Thymus (tissue), 11 donors: Measurements from ENCODE around the gene RAVER2. TPM values are rescaled to one million over a fixed set of nuclear protein-coding genes. Genes with fewer than 3 reads are reported as not detected.
"Not testable (repeated sequence)": the region's sequence is repeated elsewhere in the genome, so short reads cannot be mapped to it uniquely, and the experiment has no call there.

Experiments
- DNase-seq, 9 donors: peaks; one replicate each; pipeline ENCODE4 v3.0.0-alpha.2; 2013; ENCODE audit warnings: low spot score in 9 of 9, low read depth in 6 of 9, missing footprints in 1 of 9
- H3K27ac ChIP-seq, 2 donors: one replicate each; pipeline ENCODE4 v1.5.1; 2013; ENCODE audit warnings: control low read depth in 1 of 2, low read depth in 1 of 2, low read length in 1 of 2, mild to moderate bottlenecking in 1 of 2, moderate library complexity in 1 of 2
- H3K27me3 ChIP-seq, 2 donors: one replicate each; pipeline ENCODE4 v1.5.1; 2013; ENCODE audit warnings: low read length in 1 of 2; ENCODE audit not compliant: control insufficient read depth in 2 of 2, insufficient read depth in 1 of 2
- H3K36me3 ChIP-seq, 2 donors: one replicate each; pipeline ENCODE4 v1.5.1; 2013; ENCODE audit warnings: low read length in 1 of 2, mild to moderate bottlenecking in 1 of 2, moderate library complexity in 1 of 2; ENCODE audit not compliant: control insufficient read depth in 2 of 2, insufficient read depth in 2 of 2
- H3K4me1 ChIP-seq, 2 donors: one replicate each; pipeline ENCODE4 v1.5.1; 2013; ENCODE audit warnings: low read length in 2 of 2; ENCODE audit not compliant: control insufficient read depth in 2 of 2, insufficient read depth in 2 of 2
- H3K4me3 ChIP-seq, 2 donors: one replicate each; pipeline ENCODE4 v1.5.1; 2013; ENCODE audit warnings: low read length in 2 of 2, control low read depth in 1 of 2, mild to moderate bottlenecking in 1 of 2
- H3K9me3 ChIP-seq, 2 donors: one replicate each; pipeline ENCODE4 v1.5.1; 2013; ENCODE audit warnings: low read length in 1 of 2, mild to moderate bottlenecking in 1 of 2; ENCODE audit not compliant: control insufficient read depth in 2 of 2, insufficient read depth in 1 of 2
- WGBS: extraction: QIAGEN DNeasy Blood & Tissue Kit; methylation state at CpG from one replicate; pipeline ENCODE4 v1.1.7; 2013; 5-methylcytosine and 5-hydroxymethylcytosine counted together
- polyA plus RNA-seq: library from polyadenylated mRNA; stranded (reverse); fragments of 200-250 nt; gene quantifications from one replicate; pipeline ENCODE4 v1.2.3, GENCODE V29; 2013
- total RNA-seq: library from RNA; stranded (reverse); fragments of 120-200 nt; gene quantifications from one replicate; pipeline ENCODE4 v1.2.4, GENCODE V29; 2013
- donor health status: healthy.

Gene RAVER2
- total and polyA plus RNA-seq, 2 donors: 6.3 to 10.8 TPM

GRCh38 chr1:64773306-64773705 is 28.4 kb downstream of the RAVER2 start:
- WGBS: 99% methylated on average over 3 of the region's 3 CpGs
- not testable (repeated sequence) for DNase-seq, H3K4me1 ChIP-seq, H3K27me3 ChIP-seq, H3K27ac ChIP-seq, H3K36me3 ChIP-seq, H3K9me3 ChIP-seq, H3K4me3 ChIP-seq

DNA sequence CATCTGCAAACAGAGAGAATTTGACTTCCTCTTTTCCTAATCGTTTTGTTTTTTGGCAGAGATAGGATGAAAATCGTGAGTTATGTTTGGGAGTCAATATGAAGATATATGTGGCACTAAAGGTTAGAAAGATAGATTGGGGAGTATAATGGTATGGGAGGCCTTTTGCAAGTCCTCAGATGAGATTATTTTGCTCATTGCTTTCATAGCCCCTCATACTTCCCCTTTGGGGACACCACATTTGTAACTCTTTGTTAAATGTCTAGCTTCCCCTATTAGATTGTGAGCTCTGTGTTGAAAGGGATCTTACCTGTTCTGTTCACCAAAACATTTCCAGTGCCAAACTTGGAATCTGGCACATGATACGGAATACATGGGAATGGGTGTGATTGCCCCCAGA is 30.2 kb downstream of the RAVER2 start:
- no peak for DNase-seq
- no peaks in the 10 kb centered on the region for H3K4me1 ChIP-seq
- H3K9me3 ChIP-seq: no peaks in the 10 kb centered on the region
- H3K27ac ChIP-seq: no peak overlapping the region
- no peaks in the 10 kb centered on the region for H3K36me3 ChIP-seq
- WGBS: 51% methylated on average over 3 of the region's 3 CpGs
- H3K4me3 ChIP-seq: no peak overlapping the region
- no peaks in the 10 kb centered on the region for H3K27me3 ChIP-seq

- not testable (repeated sequence) for DNase-seq, H3K36me3 ChIP-seq, H3K9me3 ChIP-seq, H3K27me3 ChIP-seq, H3K4me1 ChIP-seq, H3K4me3 ChIP-seq, H3K27ac ChIP-seq
- WGBS: 99% methylated on average over 6 of the region's 6 CpGs
These were observed 37.2 kb downstream of the RAVER2 start for GRCh38 chr1:64782044-64782443.

DNA sequence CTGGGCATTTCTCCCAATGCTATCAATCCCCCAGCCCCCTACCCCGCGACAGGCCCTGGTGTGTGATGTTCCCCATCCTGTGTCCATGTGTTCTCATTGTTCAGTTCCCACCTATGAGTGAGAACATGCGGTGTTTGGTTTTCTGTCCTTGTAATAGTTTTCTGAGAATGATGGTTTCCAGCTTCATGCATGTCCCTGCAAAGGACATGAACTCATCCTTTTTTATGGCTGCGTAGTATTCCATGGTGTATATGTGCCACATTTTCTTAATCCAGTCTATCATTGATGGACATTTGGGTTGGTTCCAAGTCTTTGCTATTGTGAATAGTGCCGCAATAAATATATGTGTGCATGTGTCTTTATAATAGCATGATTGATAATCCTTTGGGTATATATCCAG is 38.0 kb downstream of the RAVER2 start:
- not testable (repeated sequence) for H3K27ac ChIP-seq, H3K4me1 ChIP-seq, H3K27me3 ChIP-seq, DNase-seq, H3K36me3 ChIP-seq, H3K9me3 ChIP-seq, H3K4me3 ChIP-seq
- 87% methylated on average over 5 of the region's 5 CpGs for WGBS

- H3K4me1 ChIP-seq: no peaks in the 10 kb centered on the region
- H3K27me3 ChIP-seq: no peaks in the 10 kb centered on the region
- H3K36me3 ChIP-seq: no peaks in the 10 kb centered on the region
- WGBS: 97% methylated on average over 2 of the region's 2 CpGs
- no peak for DNase-seq
- no peak overlapping the region for H3K27ac ChIP-seq
- H3K4me3 ChIP-seq: no peak overlapping the region
- peaks cover 0 to 3% of the 10 kb centered on the region in 2 donors for H3K9me3 ChIP-seq
These were observed 46.1 kb downstream of the RAVER2 start for GRCh38 chr1:64790832-64791487.

DNA sequence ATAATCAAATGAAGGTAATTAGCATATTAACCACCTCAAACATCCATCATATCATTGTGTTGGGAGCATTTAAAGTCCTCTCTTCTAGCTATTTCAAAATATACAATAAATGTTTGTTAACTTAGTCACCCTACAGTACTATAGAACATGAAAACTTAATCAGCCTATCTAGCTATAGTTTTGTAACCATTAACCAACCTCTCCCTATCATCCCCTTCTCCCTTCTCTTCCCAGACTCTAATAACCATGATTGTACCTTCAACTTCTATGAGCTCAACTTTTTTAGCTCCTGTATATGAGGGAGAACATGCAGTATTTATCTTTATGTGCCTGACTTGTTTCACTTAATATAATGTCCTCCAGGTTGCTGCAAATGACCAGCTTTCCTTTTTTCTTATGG is 54.0 kb downstream of the RAVER2 start:
- H3K27ac ChIP-seq: no peak overlapping the region
- H3K9me3 ChIP-seq: no peaks in the 10 kb centered on the region
- H3K4me3 ChIP-seq: no peak overlapping the region
- DNase-seq: no peak
- no peaks in the 10 kb centered on the region for H3K36me3 ChIP-seq
- H3K4me1 ChIP-seq: no peaks in the 10 kb centered on the region
- no peaks in the 10 kb centered on the region for H3K27me3 ChIP-seq

GRCh38 chr1:64801851-64802523 is 57.1 kb downstream of the RAVER2 start:
- no peak for DNase-seq
- Histone ChIP-seq H3K4me3 (no peak overlapping the region), H3K36me3 (no peaks in the 10 kb centered on the region), H3K27me3 (no peaks in the 10 kb centered on the region), H3K27ac (no peak overlapping the region), H3K4me1 (no peaks in the 10 kb centered on the region), H3K9me3 (no peaks in the 10 kb centered on the region)
- WGBS: 97% methylated on average over 6 of the region's 6 CpGs

- Histone ChIP-seq H3K9me3 (no peaks in the 10 kb centered on the region), H3K27me3 (no peaks in the 10 kb centered on the region), H3K36me3 (no peaks in the 10 kb centered on the region), H3K27ac (no peak overlapping the region), H3K4me1 (no peaks in the 10 kb centered on the region), H3K4me3 (no peak overlapping the region)
- DNase-seq: no peak
These were observed 64.4 kb downstream of the RAVER2 start for GRCh38 chr1:64809309-64809708.

DNA sequence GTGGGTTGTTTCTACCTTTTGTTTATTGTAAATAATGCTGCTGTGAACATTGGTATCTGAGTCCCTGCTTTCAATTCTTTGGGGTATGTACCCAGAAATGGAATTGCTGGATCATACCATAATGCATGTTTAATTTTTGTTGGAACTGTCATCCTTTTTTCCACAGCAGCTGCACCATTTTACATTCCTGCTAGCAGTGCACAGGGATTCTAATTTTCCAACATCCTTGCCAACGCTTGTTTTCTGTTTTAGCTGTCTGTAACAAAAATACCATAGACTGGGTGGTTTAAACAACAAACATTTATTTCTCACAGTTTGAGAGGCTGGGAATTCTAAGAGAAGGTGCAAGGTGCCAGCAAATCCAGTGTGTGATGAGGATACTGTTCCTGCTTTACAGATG is 65.1 kb downstream of the RAVER2 start:
- Histone ChIP-seq H3K36me3 (peaks cover 0 to 2% of the 10 kb centered on the region in 2 donors), H3K4me3 (no peak overlapping the region), H3K27ac (no peak overlapping the region), H3K9me3 (no peaks in the 10 kb centered on the region), H3K27me3 (no peaks in the 10 kb centered on the region), H3K4me1 (no peaks in the 10 kb centered on the region)
- no peak for DNase-seq
- 100% methylated on average over 1 of the region's 1 CpG for WGBS
